Erythroblast (primary cell): ENCODE results near the gene RTP2.

Experiments used
- GATA1 ChIP-seq: IDR thresholded peaks from 2 replicates; pipeline ENCODE4 v1.6.1; 2011; ENCODE audit warnings: low read depth, mild to moderate bottlenecking, control low read depth, low read length, moderate library complexity
- POLR2A ChIP-seq: IDR thresholded peaks from 2 replicates; pipeline ENCODE4 v1.6.1; 2011; ENCODE audit warnings: mild to moderate bottlenecking, low read length

GRCh38 chr3:187742351-187743171 lies 40.2 kb upstream of the RTP2 start:
- no peak for TF ChIP-seq POLR2A
- no peak for TF ChIP-seq GATA1
